ENCODE data around the gene TBC1D3I.
"Not testable (repeated sequence)": the region's sequence is repeated elsewhere in the genome, so short reads cannot be mapped to it uniquely, and the experiment has no call there.

DNA sequence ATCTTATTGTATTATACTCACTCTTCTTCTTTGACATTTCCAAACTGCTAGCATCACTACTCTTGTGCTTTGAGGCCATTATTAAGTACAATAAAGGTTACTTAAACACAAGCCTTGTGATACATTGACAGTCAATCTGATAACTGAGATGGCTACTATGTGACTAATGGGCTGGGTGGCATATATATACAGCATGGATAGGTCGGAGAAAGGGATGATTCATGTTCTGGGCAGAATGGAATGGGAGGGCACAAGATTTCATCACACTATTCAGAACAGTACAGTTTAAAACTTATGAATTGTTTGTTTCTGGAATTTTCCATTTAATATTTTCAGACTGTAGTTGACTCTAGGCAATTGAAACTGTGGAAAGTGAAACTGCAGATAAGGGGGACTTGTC, 18.9 kb upstream of the TBC1D3I start:
- TF ChIP-seq, protein P1, sequence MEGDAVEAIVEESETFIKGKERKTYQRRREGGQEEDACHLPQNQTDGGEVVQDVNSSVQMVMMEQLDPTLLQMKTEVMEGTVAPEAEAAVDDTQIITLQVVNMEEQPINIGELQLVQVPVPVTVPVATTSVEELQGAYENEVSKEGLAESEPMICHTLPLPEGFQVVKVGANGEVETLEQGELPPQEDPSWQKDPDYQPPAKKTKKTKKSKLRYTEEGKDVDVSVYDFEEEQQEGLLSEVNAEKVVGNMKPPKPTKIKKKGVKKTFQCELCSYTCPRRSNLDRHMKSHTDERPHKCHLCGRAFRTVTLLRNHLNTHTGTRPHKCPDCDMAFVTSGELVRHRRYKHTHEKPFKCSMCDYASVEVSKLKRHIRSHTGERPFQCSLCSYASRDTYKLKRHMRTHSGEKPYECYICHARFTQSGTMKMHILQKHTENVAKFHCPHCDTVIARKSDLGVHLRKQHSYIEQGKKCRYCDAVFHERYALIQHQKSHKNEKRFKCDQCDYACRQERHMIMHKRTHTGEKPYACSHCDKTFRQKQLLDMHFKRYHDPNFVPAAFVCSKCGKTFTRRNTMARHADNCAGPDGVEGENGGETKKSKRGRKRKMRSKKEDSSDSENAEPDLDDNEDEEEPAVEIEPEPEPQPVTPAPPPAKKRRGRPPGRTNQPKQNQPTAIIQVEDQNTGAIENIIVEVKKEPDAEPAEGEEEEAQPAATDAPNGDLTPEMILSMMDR (conservative IDR thresholded peaks at IDR 0.05; ENCODE audit: low read length), result not testable (repeated sequence)
- not testable (repeated sequence) for TF ChIP-seq EZH2phosphoT487 (IDR thresholded peaks at IDR 0.05; ENCODE audit: borderline replicate concordance, low read depth, low read length)
